ENCODE data around the gene CCDC171.

The CCDC171 gene

GRCh38 chr9:15711531-15711930 is 158.7 kb downstream of the CCDC171 start:
- DNase-seq (ENCODE audit: insufficient read length) (no peak), FAIRE-seq (no peak)
- TF ChIP-seq TAF1 (IDR thresholded peaks at IDR 0.05; ENCODE audit: borderline replicate concordance, low read depth, low read length) (no peak), POLR2A (IDR thresholded peaks at IDR 0.05; ENCODE audit: low read depth, low read length) (no peak), POLR2AphosphoS5 (IDR thresholded peaks at IDR 0.05; ENCODE audit: low read depth, low read length) (no peak)

DNA sequence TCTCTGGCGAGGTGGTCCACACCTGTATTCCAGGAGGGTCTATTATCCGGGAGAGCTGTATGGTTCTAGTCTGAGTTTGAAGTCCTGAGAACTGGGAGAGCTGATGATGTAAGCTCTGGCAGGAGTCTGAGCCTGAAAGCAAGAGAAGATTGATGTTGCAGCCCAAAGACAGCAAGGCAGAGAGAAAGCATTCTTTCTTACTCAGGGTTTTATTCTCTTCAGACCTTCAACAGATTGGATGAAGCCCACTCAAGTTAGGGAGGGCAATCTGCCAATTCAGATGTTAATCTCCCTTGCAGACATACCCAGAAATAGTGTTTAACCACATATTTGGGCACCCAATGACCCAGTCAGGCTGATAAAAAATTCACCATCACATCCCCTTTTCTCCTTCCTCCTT is 159.1 kb downstream of the CCDC171 start:
- DNase-seq (ENCODE audit: insufficient read length) (no peak), FAIRE-seq (no peak)
- no peak for TF ChIP-seq POLR2A (IDR thresholded peaks at IDR 0.05; ENCODE audit: low read depth, low read length)
- no peak for TF ChIP-seq POLR2AphosphoS5 (IDR thresholded peaks at IDR 0.05; ENCODE audit: low read depth, low read length)
- no peak for TF ChIP-seq TAF1 (IDR thresholded peaks at IDR 0.05; ENCODE audit: borderline replicate concordance, low read depth, low read length)

DNA sequence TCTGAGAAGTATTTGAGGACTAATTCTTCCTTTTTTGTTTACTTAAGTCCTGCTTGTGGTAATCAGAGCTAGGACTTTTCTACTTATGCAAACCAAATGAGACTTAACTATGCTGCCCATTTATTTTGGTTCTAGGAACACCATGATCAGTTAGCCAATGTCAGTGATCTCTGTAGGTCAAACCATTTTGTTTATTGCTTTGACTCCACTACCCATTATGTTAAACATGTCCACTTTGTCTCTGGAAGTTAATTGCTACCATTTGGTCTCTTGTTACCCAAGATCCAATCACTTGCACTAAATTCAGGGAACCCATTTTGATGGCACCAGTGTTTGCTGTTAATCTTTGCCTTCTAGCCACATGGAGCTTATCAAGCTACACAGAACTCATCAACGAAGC is 161.9 kb downstream of the CCDC171 start:
- no peak for TF ChIP-seq POLR2A (IDR thresholded peaks at IDR 0.05; ENCODE audit: low read depth, low read length)
- no peak for TF ChIP-seq TAF1 (IDR thresholded peaks at IDR 0.05; ENCODE audit: borderline replicate concordance, low read depth, low read length)
- TF ChIP-seq POLR2AphosphoS5 (IDR thresholded peaks at IDR 0.05; ENCODE audit: low read depth, low read length), result no peak
- no peak for FAIRE-seq
- DNase-seq (ENCODE audit: insufficient read length), result no peak

DNA sequence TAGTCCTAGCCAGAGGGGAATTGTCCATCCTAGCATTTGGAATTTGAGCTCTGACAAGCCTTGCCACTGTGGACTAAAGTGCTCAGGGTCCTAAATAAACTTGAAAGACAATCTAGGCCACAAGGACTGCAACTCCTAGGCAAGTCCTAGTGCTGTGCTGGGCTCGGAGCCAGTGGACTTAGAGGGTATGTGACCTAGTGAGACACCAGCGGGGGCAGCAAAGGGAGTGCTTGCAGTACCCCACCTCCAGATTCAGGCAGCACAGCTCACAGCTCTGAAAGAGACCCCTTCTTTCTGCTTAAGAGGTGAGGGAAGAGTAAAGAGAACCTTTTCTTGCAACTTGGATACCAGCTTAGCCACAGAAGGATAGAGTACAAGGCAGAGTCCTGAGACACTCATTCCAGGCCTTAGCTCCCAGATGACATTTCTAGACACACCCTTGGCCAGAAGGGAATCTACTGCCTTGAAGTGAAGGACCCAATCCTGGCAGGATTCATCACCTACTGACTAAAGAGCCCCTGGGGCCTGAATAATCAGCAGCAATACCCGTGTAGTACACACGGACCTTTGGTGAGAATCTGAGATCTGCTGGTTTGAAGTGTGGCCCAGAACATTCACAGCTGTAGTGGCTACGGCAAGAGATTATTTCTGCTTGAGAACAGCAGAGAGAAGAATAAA is 164.6 kb downstream of the CCDC171 start:
- FAIRE-seq (no peak), DNase-seq (ENCODE audit: insufficient read length) (no peak)
- TF ChIP-seq POLR2AphosphoS5 (IDR thresholded peaks at IDR 0.05; ENCODE audit: low read depth, low read length), result no peak

DNA sequence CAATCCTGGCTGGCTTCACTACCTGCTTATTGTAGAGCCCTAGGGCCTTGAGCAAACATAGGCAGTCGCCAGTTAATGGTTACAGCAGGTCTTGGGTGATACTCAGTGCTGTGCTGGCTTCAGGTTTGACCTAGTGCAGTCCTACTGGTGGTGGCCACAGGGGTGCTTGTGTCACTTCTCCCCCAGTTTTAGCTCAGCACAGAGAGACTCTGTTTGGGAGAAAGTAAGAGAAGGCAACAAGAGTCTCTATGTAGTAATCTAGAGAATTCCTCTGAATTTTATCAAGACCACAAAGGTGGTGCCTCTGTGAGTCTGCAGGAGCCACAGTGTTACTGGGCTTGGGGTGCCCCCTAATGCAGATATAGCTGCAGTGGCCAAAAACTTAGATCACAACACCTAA is 165.6 kb downstream of the CCDC171 start:
- DNase-seq (ENCODE audit: insufficient read length), result no peak

DNA sequence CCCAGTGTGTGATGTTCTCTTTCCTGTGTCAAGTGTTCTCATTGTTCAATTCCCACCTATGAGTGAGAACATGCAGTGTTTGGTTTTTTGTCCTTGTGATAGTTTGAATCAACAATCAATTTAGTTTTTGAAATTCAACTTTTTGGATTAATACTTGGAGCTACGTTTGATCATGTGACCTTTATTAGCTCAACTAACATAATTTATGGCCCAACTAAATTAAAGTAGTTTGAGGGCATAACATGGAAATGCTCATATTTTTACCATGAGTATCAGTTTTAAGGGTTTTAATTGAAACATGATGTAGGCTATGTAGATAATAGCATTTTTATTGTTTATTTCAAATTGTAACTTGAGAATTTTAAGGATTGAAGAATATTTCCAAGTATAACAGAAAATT is 168.0 kb downstream of the CCDC171 start:
- TF ChIP-seq POLR2A (IDR thresholded peaks at IDR 0.05; ENCODE audit: low read depth, low read length), result no peak
- TF ChIP-seq TAF1 (IDR thresholded peaks at IDR 0.05; ENCODE audit: borderline replicate concordance, low read depth, low read length), result no peak
- TF ChIP-seq POLR2AphosphoS5 (IDR thresholded peaks at IDR 0.05; ENCODE audit: low read depth, low read length), result no peak
- FAIRE-seq (no peak), DNase-seq (ENCODE audit: insufficient read length) (no peak)

More for the DNA sequence above, 165.6 kb downstream of the CCDC171 start:
- no peak for TF ChIP-seq TAF1 (IDR thresholded peaks at IDR 0.05; ENCODE audit: borderline replicate concordance, low read depth, low read length)
- TF ChIP-seq POLR2AphosphoS5 (IDR thresholded peaks at IDR 0.05; ENCODE audit: low read depth, low read length), result no peak
- no peak for TF ChIP-seq POLR2A (IDR thresholded peaks at IDR 0.05; ENCODE audit: low read depth, low read length)
- no peak for FAIRE-seq

GRCh38 chr9:15722888-15723287 is 170.0 kb downstream of the CCDC171 start:
- TF ChIP-seq TAF1 (IDR thresholded peaks at IDR 0.05; ENCODE audit: borderline replicate concordance, low read depth, low read length) (no peak), POLR2A (IDR thresholded peaks at IDR 0.05; ENCODE audit: low read depth, low read length) (no peak), POLR2AphosphoS5 (IDR thresholded peaks at IDR 0.05; ENCODE audit: low read depth, low read length) (no peak)
- DNase-seq (ENCODE audit: insufficient read length) (no peak), FAIRE-seq (no peak)

GRCh38 chr9:15724016-15724415 is 171.2 kb downstream of the CCDC171 start:
- no peak for FAIRE-seq
- DNase-seq (ENCODE audit: insufficient read length), result no peak
- no peak for TF ChIP-seq TAF1 (IDR thresholded peaks at IDR 0.05; ENCODE audit: borderline replicate concordance, low read depth, low read length)
- no peak for TF ChIP-seq POLR2AphosphoS5 (IDR thresholded peaks at IDR 0.05; ENCODE audit: low read depth, low read length)
- TF ChIP-seq POLR2A (IDR thresholded peaks at IDR 0.05; ENCODE audit: low read depth, low read length), result no peak

DNA sequence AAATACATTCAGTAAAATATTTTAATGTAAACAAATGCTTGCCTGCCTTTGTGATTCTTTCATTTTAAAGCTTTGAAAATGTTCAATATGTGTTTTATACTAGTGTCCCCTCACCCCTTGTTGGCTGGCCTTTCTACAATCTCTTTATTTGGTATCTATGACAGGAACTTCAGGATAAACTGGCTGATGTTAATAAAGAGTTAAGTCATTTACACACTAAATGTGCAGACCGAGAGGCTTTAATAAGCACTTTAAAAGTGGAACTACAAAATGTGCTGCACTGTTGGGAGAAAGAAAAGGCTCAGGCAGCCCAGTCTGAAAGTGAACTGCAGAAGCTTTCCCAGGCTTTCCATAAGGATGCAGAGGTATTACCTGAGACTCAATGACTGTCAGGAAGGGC is 171.8 kb downstream of the CCDC171 start:
- TF ChIP-seq TAF1 (IDR thresholded peaks at IDR 0.05; ENCODE audit: borderline replicate concordance, low read depth, low read length) (no peak), POLR2A (IDR thresholded peaks at IDR 0.05; ENCODE audit: low read depth, low read length) (no peak), POLR2AphosphoS5 (IDR thresholded peaks at IDR 0.05; ENCODE audit: low read depth, low read length) (no peak)
- FAIRE-seq (no peak), DNase-seq (ENCODE audit: insufficient read length) (no peak)

DNA sequence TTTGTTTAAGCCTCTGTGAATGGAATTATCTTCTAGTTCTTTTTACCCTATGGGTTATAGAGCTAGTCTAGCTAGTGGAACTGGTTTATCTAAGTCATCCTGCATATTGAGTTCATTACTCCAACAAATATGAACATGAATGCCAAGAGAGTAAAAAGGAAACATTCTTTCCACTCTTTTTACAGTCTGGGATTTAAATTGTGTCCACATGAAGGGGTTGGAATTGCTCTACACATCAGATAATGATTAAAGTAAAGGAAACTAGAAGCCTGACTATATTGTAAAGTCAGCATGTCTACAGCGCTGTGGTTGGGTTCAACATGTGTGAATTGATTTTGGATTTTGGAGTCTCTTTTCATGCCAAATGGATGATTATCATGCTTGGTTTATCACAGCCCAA is 173.1 kb downstream of the CCDC171 start:
- FAIRE-seq, result no peak
- no peak for TF ChIP-seq POLR2AphosphoS5 (IDR thresholded peaks at IDR 0.05; ENCODE audit: low read depth, low read length)
- TF ChIP-seq TAF1 (IDR thresholded peaks at IDR 0.05; ENCODE audit: borderline replicate concordance, low read depth, low read length), result no peak
- no peak for DNase-seq (ENCODE audit: insufficient read length)

DNA sequence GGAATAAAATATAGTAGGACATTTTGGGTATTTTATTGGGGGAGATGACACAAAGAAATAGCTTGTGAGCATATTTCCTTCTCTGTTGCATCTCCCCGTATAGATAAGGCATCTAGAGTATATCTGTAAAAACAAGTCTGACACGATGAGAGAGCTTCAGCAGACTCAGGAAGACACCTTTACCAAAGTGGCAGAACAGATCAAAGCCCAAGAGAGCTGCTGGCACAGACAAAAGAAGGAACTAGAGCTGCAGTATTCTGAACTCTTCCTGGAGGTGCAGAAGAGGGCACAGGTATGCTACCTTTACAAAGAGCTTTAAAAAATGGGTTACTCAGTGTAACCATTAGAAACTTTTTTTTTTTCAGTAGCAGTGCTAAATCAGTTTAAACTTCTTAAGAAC is 176.7 kb downstream of the CCDC171 start:
- no peak for DNase-seq (ENCODE audit: insufficient read length)
- no peak for FAIRE-seq
- TF ChIP-seq POLR2A (IDR thresholded peaks at IDR 0.05; ENCODE audit: low read depth, low read length), result no peak
- no peak for TF ChIP-seq POLR2AphosphoS5 (IDR thresholded peaks at IDR 0.05; ENCODE audit: low read depth, low read length)
- no peak for TF ChIP-seq TAF1 (IDR thresholded peaks at IDR 0.05; ENCODE audit: borderline replicate concordance, low read depth, low read length)

- DNase-seq (ENCODE audit: insufficient read length) (no peak), FAIRE-seq (no peak)
- no peak for TF ChIP-seq POLR2AphosphoS5 (IDR thresholded peaks at IDR 0.05; ENCODE audit: low read depth, low read length)
- TF ChIP-seq TAF1 (IDR thresholded peaks at IDR 0.05; ENCODE audit: borderline replicate concordance, low read depth, low read length), result no peak
- no peak for TF ChIP-seq POLR2A (IDR thresholded peaks at IDR 0.05; ENCODE audit: low read depth, low read length)
Observed at GRCh38 chr9:15735083-15735857, 182.4 kb downstream of the CCDC171 start.
